Testis (tissue), 2 donors: Measurements from ENCODE around the gene SSBP3.

Experiments
- POLR2A ChIP-seq: fragments of 450-650 bp; IDR thresholded peaks from one replicate; pipeline ENCODE4 v1.6.1; 2017; ENCODE audit warnings: antibody characterized with exemption, mild to moderate bottlenecking, moderate library complexity
- TF ChIP-seq, protein P1 (sequence below), 3 experiments: fragments of 450-650 bp in 2 of 3; fragments of 200-600 bp in 1 of 3; sonication (generic) in 1 of 3; IDR thresholded peaks; one replicate each; pipeline ENCODE4 v1.5.1; 2016 to 2019; ENCODE audit warnings: antibody characterized with exemption in 3 of 3, mild to moderate bottlenecking in 2 of 3, moderate library complexity in 1 of 3

GRCh38 chr1:54400329-54400728 lies 5.9 kb downstream of the SSBP3 start:
- TF ChIP-seq, protein P1, sequence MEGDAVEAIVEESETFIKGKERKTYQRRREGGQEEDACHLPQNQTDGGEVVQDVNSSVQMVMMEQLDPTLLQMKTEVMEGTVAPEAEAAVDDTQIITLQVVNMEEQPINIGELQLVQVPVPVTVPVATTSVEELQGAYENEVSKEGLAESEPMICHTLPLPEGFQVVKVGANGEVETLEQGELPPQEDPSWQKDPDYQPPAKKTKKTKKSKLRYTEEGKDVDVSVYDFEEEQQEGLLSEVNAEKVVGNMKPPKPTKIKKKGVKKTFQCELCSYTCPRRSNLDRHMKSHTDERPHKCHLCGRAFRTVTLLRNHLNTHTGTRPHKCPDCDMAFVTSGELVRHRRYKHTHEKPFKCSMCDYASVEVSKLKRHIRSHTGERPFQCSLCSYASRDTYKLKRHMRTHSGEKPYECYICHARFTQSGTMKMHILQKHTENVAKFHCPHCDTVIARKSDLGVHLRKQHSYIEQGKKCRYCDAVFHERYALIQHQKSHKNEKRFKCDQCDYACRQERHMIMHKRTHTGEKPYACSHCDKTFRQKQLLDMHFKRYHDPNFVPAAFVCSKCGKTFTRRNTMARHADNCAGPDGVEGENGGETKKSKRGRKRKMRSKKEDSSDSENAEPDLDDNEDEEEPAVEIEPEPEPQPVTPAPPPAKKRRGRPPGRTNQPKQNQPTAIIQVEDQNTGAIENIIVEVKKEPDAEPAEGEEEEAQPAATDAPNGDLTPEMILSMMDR (IDR thresholded peaks at IDR 0.05) = no peak
- TF ChIP-seq POLR2A = no peak
